HEK293 (cell line): ENCODE results near the gene ANGPT4.

Experiments used
- GFI1B ChIP-seq: fragments of 450-650 bp; formaldehyde crosslinking; IDR thresholded peaks from 2 replicates; pipeline ENCODE4 v1.5.1; 2016; ENCODE audit warnings: missing biosample characterization, missing genetic modification characterization
- HOXD13 ChIP-seq: sonication (generic); formaldehyde crosslinking; IDR thresholded peaks from 2 replicates; pipeline ENCODE4 v1.8.0; 2022; ENCODE audit warnings: missing genetic modification reagents, borderline replicate concordance
- KLF16 ChIP-seq: fragments of 450-650 bp; formaldehyde crosslinking; IDR thresholded peaks from 2 replicates; pipeline ENCODE4 v1.5.1; 2017; ENCODE audit warnings: missing biosample characterization, missing genetic modification characterization
- KLF8 ChIP-seq: fragments of 450-650 bp; formaldehyde crosslinking; IDR thresholded peaks from 2 replicates; pipeline ENCODE4 v1.5.1; 2016; ENCODE audit warnings: missing biosample characterization, missing genetic modification characterization
- OVOL3 ChIP-seq: fragments of 450-650 bp; formaldehyde crosslinking; IDR thresholded peaks from 2 replicates; pipeline ENCODE4 v1.5.1; 2016; ENCODE audit warnings: missing biosample characterization, missing genetic modification characterization
- PRDM1 ChIP-seq: fragments of 450-650 bp; formaldehyde crosslinking; IDR thresholded peaks from 2 replicates; pipeline ENCODE4; 2016; ENCODE audit warnings: missing biosample characterization, missing genetic modification characterization
- REPIN1 ChIP-seq: fragments of 450-650 bp; formaldehyde crosslinking; IDR thresholded peaks from 2 replicates; pipeline ENCODE4 v1.5.1; 2017; ENCODE audit warnings: missing biosample characterization, missing genetic modification characterization, low read depth
- SALL2 ChIP-seq: fragments of 450-650 bp; formaldehyde crosslinking; IDR thresholded peaks from 2 replicates; pipeline ENCODE4 v1.5.0; 2017; ENCODE audit warnings: missing biosample characterization, mild to moderate bottlenecking, missing genetic modification characterization, borderline replicate concordance
- SP2 ChIP-seq: fragments of 450-650 bp; formaldehyde crosslinking; IDR thresholded peaks from 2 replicates; pipeline ENCODE4 v1.5.1; 2016; ENCODE audit warnings: missing biosample characterization, missing genetic modification characterization
- ZBTB10 ChIP-seq: fragments of 450-650 bp; formaldehyde crosslinking; IDR thresholded peaks from 2 replicates; pipeline ENCODE4 v1.5.1; 2016; ENCODE audit warnings: missing biosample characterization, missing genetic modification characterization
- ZEB2 ChIP-seq: fragments of 450-650 bp; formaldehyde crosslinking; IDR thresholded peaks from 2 replicates; pipeline ENCODE4 v1.5.1; 2016; ENCODE audit warnings: missing biosample characterization, missing genetic modification characterization
- ZFP3 ChIP-seq: fragments of 450-650 bp; formaldehyde crosslinking; IDR thresholded peaks from 2 replicates; pipeline ENCODE4 v1.5.1; 2016; ENCODE audit warnings: low read depth, missing biosample characterization, missing genetic modification characterization
- ZNF133 ChIP-seq: fragments of 450-650 bp; formaldehyde crosslinking; IDR thresholded peaks from 2 replicates; pipeline ENCODE4 v1.5.1; 2016; ENCODE audit warnings: missing biosample characterization, missing genetic modification characterization
- ZNF138 ChIP-seq: fragments of 450-650 bp; formaldehyde crosslinking; IDR thresholded peaks from 2 replicates; pipeline ENCODE4 v1.5.1; 2016; ENCODE audit warnings: missing biosample characterization, missing genetic modification characterization, borderline replicate concordance
- ZNF157 ChIP-seq: fragments of 450-650 bp; formaldehyde crosslinking; IDR thresholded peaks from 2 replicates; pipeline ENCODE4 v1.5.1; 2016; ENCODE audit warnings: missing biosample characterization, missing genetic modification characterization
- ZNF292 ChIP-seq: fragments of 450-650 bp; formaldehyde crosslinking; IDR thresholded peaks from 2 replicates; pipeline ENCODE4 v1.5.1; 2016; ENCODE audit warnings: low read depth, missing biosample characterization, missing genetic modification characterization, borderline replicate concordance
- ZNF302 ChIP-seq: fragments of 450-650 bp; formaldehyde crosslinking; IDR thresholded peaks from 2 replicates; pipeline ENCODE4 v1.5.1; 2016; ENCODE audit warnings: missing biosample characterization, missing genetic modification characterization, low read depth
- ZNF362 ChIP-seq: fragments of 450-650 bp; formaldehyde crosslinking; IDR thresholded peaks from 2 replicates; pipeline ENCODE4 v1.5.1; 2016; ENCODE audit warnings: missing biosample characterization, missing genetic modification characterization
- ZNF394 ChIP-seq: fragments of 450-650 bp; formaldehyde crosslinking; IDR thresholded peaks from 2 replicates; pipeline ENCODE4 v1.5.1; 2016; ENCODE audit warnings: missing biosample characterization, missing genetic modification characterization, mild to moderate bottlenecking, moderate library complexity, borderline replicate concordance
- ZNF473 ChIP-seq: fragments of 450-650 bp; formaldehyde crosslinking; IDR thresholded peaks from 2 replicates; pipeline ENCODE4 v1.5.1; 2017; ENCODE audit warnings: missing biosample characterization, missing genetic modification characterization
- ZNF544 ChIP-seq: fragments of 450-650 bp; formaldehyde crosslinking; IDR thresholded peaks from 2 replicates; pipeline ENCODE4 v1.5.0; 2017; ENCODE audit warnings: missing biosample characterization, missing genetic modification characterization
- ZNF549 ChIP-seq: fragments of 450-650 bp; IDR thresholded peaks from 2 replicates; pipeline ENCODE4 v1.5.1; 2018; ENCODE audit warnings: missing biosample characterization, missing genetic modification characterization, mild to moderate bottlenecking, inconsistent platforms, moderate library complexity
- ZNF610 ChIP-seq: fragments of 450-650 bp; formaldehyde crosslinking; IDR thresholded peaks from 2 replicates; pipeline ENCODE4 v1.5.1; 2016; ENCODE audit warnings: missing biosample characterization, missing genetic modification characterization, borderline replicate concordance
- ZNF707 ChIP-seq: fragments of 450-650 bp; formaldehyde crosslinking; IDR thresholded peaks from 2 replicates; pipeline ENCODE4 v1.5.1; 2016; ENCODE audit warnings: missing biosample characterization, missing genetic modification characterization
- ZNF785 ChIP-seq: fragments of 450-650 bp; formaldehyde crosslinking; IDR thresholded peaks from 2 replicates; pipeline ENCODE4 v1.5.1; 2016; ENCODE audit warnings: missing biosample characterization, missing genetic modification characterization
- TF ChIP-seq, protein P1 (sequence below): fragments of 450-650 bp; formaldehyde crosslinking; conservative IDR thresholded peaks from 2 replicates; pipeline ENCODE4 v1.5.1; 2016; ENCODE audit warnings: low read depth, missing biosample characterization, missing genetic modification characterization
- TF ChIP-seq, protein P2 (sequence below): fragments of 450-650 bp; IDR thresholded peaks from 2 replicates; pipeline ENCODE4 v1.5.1; 2018; ENCODE audit warnings: missing biosample characterization, mild to moderate bottlenecking, missing genetic modification characterization

The ANGPT4 gene

GRCh38 chr20:833450-834150 is 82.5 kb downstream of the ANGPT4 start, which contains the start of gene FAM110A (continued):
- TF ChIP-seq ZNF302 (tag by site-specific recombination): no peak
- TF ChIP-seq ZNF785 (tag by site-specific recombination): no peak
- peak; percentile 91 for TF ChIP-seq KLF8 (tag by site-specific recombination)
- TF ChIP-seq ZEB2 (tag by site-specific recombination): peak; percentile 70; the same call in 1 of the 2 replicates
- TF ChIP-seq ZBTB10 (tag by site-specific recombination): peak; percentile 78
- TF ChIP-seq ZNF133: no peak
- 0 out of 2 replicates have a peak, but pooled peaks have one; percentile 19 for TF ChIP-seq OVOL3 (tag by site-specific recombination)
- peak; percentile 94 for TF ChIP-seq SP2 (tag by site-specific recombination)
- no peak for TF ChIP-seq GFI1B
- TF ChIP-seq ZNF549 (tag by site-specific recombination): no peak
- no peak for TF ChIP-seq ZNF362
- peak; percentile 82; the same call in 1 of the 2 replicates for TF ChIP-seq ZNF610 (tag by site-specific recombination)
- no peak for TF ChIP-seq ZNF473
- no peak; the same call in none of the 2 replicates for TF ChIP-seq KLF16 (tag by site-specific recombination)
- TF ChIP-seq ZFP3 (tag by site-specific recombination): no peak
- peak; percentile 74; the same call in 1 of the 2 replicates for TF ChIP-seq ZNF394 (tag by site-specific recombination)
- TF ChIP-seq ZNF157 (tag by site-specific recombination): no peak
- TF ChIP-seq PRDM1: peak; percentile 53; the same call in 1 of the 2 replicates
- TF ChIP-seq REPIN1: no peak
- TF ChIP-seq ZNF138 (tag by site-specific recombination): no peak
- no peak for TF ChIP-seq ZNF707
- TF ChIP-seq, protein P1, sequence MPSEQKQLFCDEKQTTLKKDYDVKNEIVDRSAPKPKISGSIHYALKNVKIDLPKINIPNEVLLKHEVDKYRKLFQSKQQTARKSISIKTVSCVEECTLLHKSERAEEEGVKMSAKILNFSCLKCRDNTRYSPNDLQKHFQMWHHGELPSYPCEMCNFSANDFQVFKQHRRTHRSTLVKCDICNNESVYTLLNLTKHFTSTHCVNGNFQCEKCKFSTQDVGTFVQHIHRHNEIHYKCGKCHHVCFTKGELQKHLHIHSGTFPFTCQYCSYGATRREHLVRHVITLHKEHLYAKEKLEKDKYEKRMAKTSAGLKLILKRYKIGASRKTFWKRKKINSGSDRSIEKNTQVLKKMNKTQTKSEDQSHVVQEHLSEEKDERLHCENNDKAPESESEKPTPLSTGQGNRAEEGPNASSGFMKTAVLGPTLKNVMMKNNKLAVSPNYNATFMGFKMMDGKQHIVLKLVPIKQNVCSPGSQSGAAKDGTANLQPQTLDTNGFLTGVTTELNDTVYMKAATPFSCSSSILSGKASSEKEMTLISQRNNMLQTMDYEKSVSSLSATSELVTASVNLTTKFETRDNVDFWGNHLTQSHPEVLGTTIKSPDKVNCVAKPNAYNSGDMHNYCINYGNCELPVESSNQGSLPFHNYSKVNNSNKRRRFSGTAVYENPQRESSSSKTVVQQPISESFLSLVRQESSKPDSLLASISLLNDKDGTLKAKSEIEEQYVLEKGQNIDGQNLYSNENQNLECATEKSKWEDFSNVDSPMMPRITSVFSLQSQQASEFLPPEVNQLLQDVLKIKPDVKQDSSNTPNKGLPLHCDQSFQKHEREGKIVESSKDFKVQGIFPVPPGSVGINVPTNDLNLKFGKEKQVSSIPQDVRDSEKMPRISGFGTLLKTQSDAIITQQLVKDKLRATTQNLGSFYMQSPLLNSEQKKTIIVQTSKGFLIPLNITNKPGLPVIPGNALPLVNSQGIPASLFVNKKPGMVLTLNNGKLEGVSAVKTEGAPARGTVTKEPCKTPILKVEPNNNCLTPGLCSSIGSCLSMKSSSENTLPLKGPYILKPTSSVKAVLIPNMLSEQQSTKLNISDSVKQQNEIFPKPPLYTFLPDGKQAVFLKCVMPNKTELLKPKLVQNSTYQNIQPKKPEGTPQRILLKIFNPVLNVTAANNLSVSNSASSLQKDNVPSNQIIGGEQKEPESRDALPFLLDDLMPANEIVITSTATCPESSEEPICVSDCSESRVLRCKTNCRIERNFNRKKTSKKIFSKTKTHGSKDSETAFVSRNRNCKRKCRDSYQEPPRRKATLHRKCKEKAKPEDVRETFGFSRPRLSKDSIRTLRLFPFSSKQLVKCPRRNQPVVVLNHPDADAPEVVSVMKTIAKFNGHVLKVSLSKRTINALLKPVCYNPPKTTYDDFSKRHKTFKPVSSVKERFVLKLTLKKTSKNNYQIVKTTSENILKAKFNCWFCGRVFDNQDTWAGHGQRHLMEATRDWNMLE (tag by site-specific recombination): no peak
- TF ChIP-seq HOXD13 (CRISPR knock-in tag): no peak
- TF ChIP-seq SALL2 (tag by site-specific recombination): no peak
- no peak for TF ChIP-seq ZNF292 (tag by site-specific recombination)
- TF ChIP-seq ZNF544 (tag by site-specific recombination): no peak
- TF ChIP-seq, protein P2, sequence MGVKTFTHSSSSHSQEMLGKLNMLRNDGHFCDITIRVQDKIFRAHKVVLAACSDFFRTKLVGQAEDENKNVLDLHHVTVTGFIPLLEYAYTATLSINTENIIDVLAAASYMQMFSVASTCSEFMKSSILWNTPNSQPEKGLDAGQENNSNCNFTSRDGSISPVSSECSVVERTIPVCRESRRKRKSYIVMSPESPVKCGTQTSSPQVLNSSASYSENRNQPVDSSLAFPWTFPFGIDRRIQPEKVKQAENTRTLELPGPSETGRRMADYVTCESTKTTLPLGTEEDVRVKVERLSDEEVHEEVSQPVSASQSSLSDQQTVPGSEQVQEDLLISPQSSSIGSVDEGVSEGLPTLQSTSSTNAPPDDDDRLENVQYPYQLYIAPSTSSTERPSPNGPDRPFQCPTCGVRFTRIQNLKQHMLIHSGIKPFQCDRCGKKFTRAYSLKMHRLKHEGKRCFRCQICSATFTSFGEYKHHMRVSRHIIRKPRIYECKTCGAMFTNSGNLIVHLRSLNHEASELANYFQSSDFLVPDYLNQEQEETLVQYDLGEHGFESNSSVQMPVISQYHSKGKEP (tag by site-specific recombination): no peak
